Measurements from ENCODE around the gene AGAP1.

AGAP1 gene

DNA sequence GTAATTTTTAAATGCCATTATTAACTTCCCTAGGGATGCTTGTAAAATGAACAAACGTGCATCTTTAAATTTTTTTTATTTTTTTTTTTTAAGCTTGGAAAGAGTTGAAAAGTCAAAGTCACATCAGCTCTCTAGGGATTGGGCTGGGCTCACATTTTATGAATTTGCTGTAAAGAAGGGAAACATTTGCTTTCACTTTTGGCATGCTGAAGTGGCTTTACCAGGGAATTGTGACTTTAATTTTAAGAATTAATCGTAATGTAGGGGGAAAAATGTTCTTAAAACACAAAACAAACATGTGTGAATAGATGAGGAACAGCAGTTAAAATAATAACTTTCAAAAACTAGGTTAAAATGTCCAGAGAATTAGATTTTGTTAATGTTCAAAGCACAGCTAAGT, 123.0 kb downstream of the AGAP1 start:
- ATAC-seq: no peak
- DNase-seq: no peak
- no peaks in the 10 kb centered on the region for H3K36me3 Mint-ChIP-seq (ENCODE audit: low read depth)
- no peaks in the 10 kb centered on the region for H3K9me3 Mint-ChIP-seq
- H3K27me3 Mint-ChIP-seq: peaks cover 2% of the 10 kb centered on the region
- H3K27ac Mint-ChIP-seq: no peak overlapping the region
- peaks cover 3% of the 10 kb centered on the region for H3K4me1 Mint-ChIP-seq
- no peak overlapping the region for H3K4me3 Mint-ChIP-seq

GRCh38 chr2:235618039-235618438, 124.2 kb downstream of the AGAP1 start:
- H3K27ac Mint-ChIP-seq: no peak overlapping the region
- no peaks in the 10 kb centered on the region for H3K9me3 Mint-ChIP-seq
- ATAC-seq: no peak
- H3K4me3 Mint-ChIP-seq: no peak overlapping the region
- H3K27me3 Mint-ChIP-seq: peaks cover 2% of the 10 kb centered on the region
- H3K4me1 Mint-ChIP-seq: peaks cover 3% of the 10 kb centered on the region
- H3K36me3 Mint-ChIP-seq (ENCODE audit: low read depth): no peaks in the 10 kb centered on the region
- no peak for DNase-seq

DNA sequence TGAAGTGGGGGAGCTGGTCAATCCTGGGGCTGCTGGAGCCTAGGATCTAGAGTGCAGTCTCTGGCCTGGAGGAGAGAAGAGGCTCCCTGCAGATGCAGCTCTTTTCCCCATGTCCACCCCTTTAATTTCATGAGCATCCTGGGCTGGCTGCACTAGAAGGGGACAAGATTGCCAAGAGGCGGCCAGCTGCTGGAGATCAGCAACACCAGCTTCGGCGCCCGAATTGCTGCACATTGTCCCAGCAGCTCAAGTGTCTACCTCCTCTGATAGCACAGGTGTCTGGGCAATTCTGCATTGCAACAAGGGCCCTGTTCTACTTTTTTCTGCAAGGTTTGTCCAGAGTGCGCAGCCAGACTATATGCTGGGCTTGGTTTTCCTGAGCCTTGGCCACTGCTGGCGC, 125.7 kb downstream of the AGAP1 start:
- H3K36me3 Mint-ChIP-seq (ENCODE audit: low read depth): no peaks in the 10 kb centered on the region
- no peak overlapping the region for H3K4me3 Mint-ChIP-seq
- H3K4me1 Mint-ChIP-seq: peaks cover 3% of the 10 kb centered on the region
- H3K27ac Mint-ChIP-seq: no peak overlapping the region
- ATAC-seq (no peak), DNase-seq (no peak)
- no peaks in the 10 kb centered on the region for H3K9me3 Mint-ChIP-seq
- no peaks in the 10 kb centered on the region for H3K27me3 Mint-ChIP-seq

DNA sequence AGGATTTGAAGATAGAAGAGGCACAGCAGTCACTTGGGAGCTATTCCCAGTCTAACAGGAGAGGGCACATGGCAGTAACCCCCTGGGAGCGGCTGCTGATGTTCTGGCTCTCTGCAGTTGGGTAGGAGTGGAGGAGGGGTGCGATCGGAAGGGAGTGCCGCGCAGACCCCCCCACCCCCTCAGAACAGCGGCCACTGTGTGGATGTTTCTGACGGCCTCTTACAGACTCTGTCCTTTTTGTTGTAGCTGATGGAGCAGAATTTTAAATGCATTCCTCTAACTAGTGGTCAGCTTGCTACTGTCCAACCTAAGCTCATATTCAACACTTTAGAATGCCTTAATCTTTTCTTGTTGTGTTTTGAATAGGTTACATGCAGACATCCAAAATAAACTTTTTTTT, 127.9 kb downstream of the AGAP1 start:
- no peak for ATAC-seq

GRCh38 chr2:235623111-235623510, 129.3 kb downstream of the AGAP1 start:
- no peak overlapping the region for H3K27ac Mint-ChIP-seq

More for the DNA sequence above, 127.9 kb downstream of the AGAP1 start:
- Mint-ChIP-seq H3K27me3 (no peaks in the 10 kb centered on the region), H3K9me3 (no peaks in the 10 kb centered on the region), H3K4me1 (no peaks in the 10 kb centered on the region), H3K36me3 (ENCODE audit: low read depth) (no peaks in the 10 kb centered on the region), H3K27ac (no peak overlapping the region), H3K4me3 (no peak overlapping the region)
- no peak for DNase-seq

GRCh38 chr2:235623752-235624151, 129.9 kb downstream of the AGAP1 start:
- Mint-ChIP-seq H3K4me3 (no peak overlapping the region), H3K9me3 (no peaks in the 10 kb centered on the region), H3K27ac (no peak overlapping the region), H3K4me1 (no peaks in the 10 kb centered on the region), H3K27me3 (no peaks in the 10 kb centered on the region), H3K36me3 (ENCODE audit: low read depth) (no peaks in the 10 kb centered on the region)
- DNase-seq (no peak), ATAC-seq (no peak)

More at GRCh38 chr2:235623111-235623510, 129.3 kb downstream of the AGAP1 start:
- DNase-seq (no peak), ATAC-seq (no peak)
- H3K9me3 Mint-ChIP-seq: no peaks in the 10 kb centered on the region
- no peaks in the 10 kb centered on the region for H3K36me3 Mint-ChIP-seq (ENCODE audit: low read depth)
- H3K4me1 Mint-ChIP-seq: no peaks in the 10 kb centered on the region
- H3K4me3 Mint-ChIP-seq: no peak overlapping the region
- no peaks in the 10 kb centered on the region for H3K27me3 Mint-ChIP-seq

DNA sequence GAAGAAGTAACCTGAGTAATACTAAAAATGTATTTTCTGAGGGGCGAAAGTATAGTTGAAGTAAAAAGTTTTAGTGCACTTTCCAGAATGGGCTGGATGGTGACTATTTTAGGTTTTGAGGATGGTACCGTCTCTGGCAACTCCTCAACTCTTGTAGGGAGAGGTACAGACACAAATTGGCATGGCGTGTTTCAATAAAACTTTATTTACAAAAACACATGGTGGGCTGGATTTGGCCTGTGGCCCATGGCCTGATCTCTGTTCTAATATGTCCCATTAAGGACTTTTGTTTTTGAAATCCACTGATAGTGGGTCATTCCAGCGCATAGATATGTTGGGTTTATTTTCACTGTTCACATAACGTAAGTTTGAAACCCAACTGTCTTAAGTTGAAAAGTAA, 132.8 kb downstream of the AGAP1 start:
- H3K9me3 Mint-ChIP-seq: no peaks in the 10 kb centered on the region
- ATAC-seq: no peak
- H3K4me1 Mint-ChIP-seq: no peaks in the 10 kb centered on the region
- H3K4me3 Mint-ChIP-seq: no peak overlapping the region
- H3K36me3 Mint-ChIP-seq (ENCODE audit: low read depth): no peaks in the 10 kb centered on the region
- DNase-seq: no peak
- no peak overlapping the region for H3K27ac Mint-ChIP-seq
- no peaks in the 10 kb centered on the region for H3K27me3 Mint-ChIP-seq

DNA sequence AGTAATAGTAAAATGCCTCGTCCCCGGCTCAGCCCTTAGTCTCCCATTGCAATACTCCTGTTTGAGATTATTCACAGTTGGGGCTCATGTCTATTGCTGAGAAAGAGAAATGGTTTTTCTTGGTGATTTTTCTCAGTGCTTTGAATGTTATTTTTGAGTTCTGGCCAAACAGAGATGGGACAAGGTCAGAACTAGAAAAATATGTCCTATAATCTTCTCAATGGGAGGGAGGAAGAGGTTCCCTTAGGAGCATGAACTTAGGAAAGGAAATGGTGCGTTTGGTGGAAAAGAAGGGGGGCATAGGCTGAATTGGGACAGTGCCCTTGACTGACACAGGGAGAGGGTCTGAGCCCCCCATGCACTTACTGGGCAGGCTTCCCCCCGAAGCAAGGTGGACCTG, 133.8 kb downstream of the AGAP1 start:
- Mint-ChIP-seq H3K4me1 (no peaks in the 10 kb centered on the region), H3K36me3 (ENCODE audit: low read depth) (no peaks in the 10 kb centered on the region), H3K27me3 (no peaks in the 10 kb centered on the region), H3K27ac (no peak overlapping the region), H3K4me3 (no peak overlapping the region), H3K9me3 (no peaks in the 10 kb centered on the region)
- ATAC-seq (no peak), DNase-seq (no peak)

DNA sequence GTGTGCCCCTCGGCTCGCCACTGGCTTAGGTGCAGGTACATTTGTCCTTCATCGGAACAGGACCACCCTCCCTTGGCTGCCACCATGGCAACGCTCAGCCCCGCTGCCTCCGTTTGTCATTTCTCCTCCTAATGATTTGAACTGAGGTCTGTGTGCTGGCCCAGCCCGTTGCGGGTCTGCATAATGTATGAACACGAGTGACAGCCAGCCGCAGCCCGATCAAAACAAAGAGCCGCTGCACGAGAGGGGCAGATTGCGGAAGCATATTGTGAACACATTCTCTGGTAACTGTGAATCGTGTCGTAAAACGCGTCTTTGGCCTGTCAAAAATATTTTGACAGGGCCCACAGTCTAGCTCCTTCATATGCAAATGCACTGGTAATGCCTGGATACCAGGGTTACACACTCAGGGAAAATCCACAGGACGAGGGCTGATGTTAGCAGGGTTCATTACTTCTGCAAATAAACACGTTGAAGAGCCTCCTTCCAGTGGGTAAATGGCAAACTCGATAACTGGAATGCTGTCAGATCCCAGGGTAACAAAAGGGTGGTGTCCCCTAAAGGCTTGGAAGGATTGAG, 137.0 kb downstream of the AGAP1 start:
- DNase-seq: no peak
- no peak for ATAC-seq
- Mint-ChIP-seq H3K4me1 (no peaks in the 10 kb centered on the region), H3K27ac (no peak overlapping the region), H3K36me3 (ENCODE audit: low read depth) (no peaks in the 10 kb centered on the region), H3K4me3 (no peak overlapping the region), H3K27me3 (peaks cover 2% of the 10 kb centered on the region), H3K9me3 (no peaks in the 10 kb centered on the region)

GRCh38 chr2:235634435-235635158, 140.8 kb downstream of the AGAP1 start:
- Mint-ChIP-seq H3K4me1 (no peaks in the 10 kb centered on the region), H3K27me3 (peaks cover 2% of the 10 kb centered on the region), H3K9me3 (no peaks in the 10 kb centered on the region), H3K4me3 (no peak overlapping the region), H3K36me3 (ENCODE audit: low read depth) (no peaks in the 10 kb centered on the region), H3K27ac (no peak overlapping the region)
- DNase-seq: no peak
- no peak for ATAC-seq

- DNase-seq: no peak
- Mint-ChIP-seq H3K9me3 (no peaks in the 10 kb centered on the region), H3K27me3 (peaks cover 11% of the 10 kb centered on the region), H3K4me3 (no peak overlapping the region), H3K4me1 (peaks cover 2% of the 10 kb centered on the region), H3K27ac (no peak overlapping the region), H3K36me3 (ENCODE audit: low read depth) (no peaks in the 10 kb centered on the region)
- ATAC-seq: no peak
Observed at GRCh38 chr2:235636546-235636945, 142.7 kb downstream of the AGAP1 start.

GRCh38 chr2:235637896-235638295, 144.1 kb downstream of the AGAP1 start:
- H3K27me3 Mint-ChIP-seq: peaks cover 16% of the 10 kb centered on the region
- H3K36me3 Mint-ChIP-seq (ENCODE audit: low read depth): no peaks in the 10 kb centered on the region
- ATAC-seq (no peak), DNase-seq (no peak)
- H3K4me3 Mint-ChIP-seq: no peak overlapping the region
- no peaks in the 10 kb centered on the region for H3K9me3 Mint-ChIP-seq
- no peak overlapping the region for H3K27ac Mint-ChIP-seq
- H3K4me1 Mint-ChIP-seq: peaks cover 2% of the 10 kb centered on the region

- H3K27ac Mint-ChIP-seq: no peak overlapping the region
- no peaks in the 10 kb centered on the region for H3K9me3 Mint-ChIP-seq
- H3K27me3 Mint-ChIP-seq: peaks cover 14% of the 10 kb centered on the region
- no peak for ATAC-seq
- H3K4me3 Mint-ChIP-seq: no peak overlapping the region
- H3K36me3 Mint-ChIP-seq (ENCODE audit: low read depth): no peaks in the 10 kb centered on the region
- DNase-seq: no peak
- H3K4me1 Mint-ChIP-seq: peaks cover 2% of the 10 kb centered on the region
Observed at GRCh38 chr2:235638541-235639427, 144.9 kb downstream of the AGAP1 start.

DNA sequence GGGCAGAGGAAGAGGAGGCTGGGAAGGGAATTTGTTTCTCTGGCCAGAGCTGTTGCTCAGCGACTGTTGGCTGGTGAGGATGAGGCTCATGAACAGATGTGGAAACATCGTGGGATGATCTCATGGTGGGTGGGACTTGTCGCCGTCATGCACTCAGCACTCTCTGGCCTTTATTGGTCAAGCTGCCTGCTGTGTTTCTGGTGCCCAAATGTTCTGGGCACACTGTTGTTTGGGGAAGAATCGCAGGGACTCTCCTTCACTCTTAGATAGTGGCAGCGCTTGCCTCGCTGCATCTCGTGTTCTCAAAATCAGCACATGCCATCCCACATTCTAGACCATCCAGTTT, 145.6 kb downstream of the AGAP1 start:
- Mint-ChIP-seq H3K4me1 (peaks cover 2% of the 10 kb centered on the region), H3K36me3 (ENCODE audit: low read depth) (no peaks in the 10 kb centered on the region), H3K4me3 (no peak overlapping the region), H3K27ac (no peak overlapping the region), H3K9me3 (no peaks in the 10 kb centered on the region), H3K27me3 (peaks cover 15% of the 10 kb centered on the region)
- ATAC-seq (no peak), DNase-seq (no peak)

GRCh38 chr2:235639885-235640284, 146.0 kb downstream of the AGAP1 start:
- ATAC-seq (no peak), DNase-seq (no peak)
- no peak overlapping the region for H3K27ac Mint-ChIP-seq
- H3K9me3 Mint-ChIP-seq: no peaks in the 10 kb centered on the region
- H3K27me3 Mint-ChIP-seq: peaks cover 18% of the 10 kb centered on the region
- no peaks in the 10 kb centered on the region for H3K36me3 Mint-ChIP-seq (ENCODE audit: low read depth)
- no peak overlapping the region for H3K4me3 Mint-ChIP-seq
- H3K4me1 Mint-ChIP-seq: peaks cover 2% of the 10 kb centered on the region
